A172 (cell line): ENCODE results near the gene MBIP. TPM values are rescaled to one million over a fixed set of nuclear protein-coding genes. Genes with fewer than 3 reads are reported as not detected.

ENCODE experiments used
- DNase-seq: peaks from one replicate; pipeline ENCODE4 v3.0.0-alpha.2; 2015; ENCODE audit warnings: low spot score
- total RNA-seq: library from RNA; depleted of rRNA; stranded (reverse); fragments of >200 nt; shearing (Covaris generic); gene quantifications from 2 replicates; pipeline ENCODE4 v1.2.3, GENCODE V29; 2014; rRNA removed

The MBIP gene
- total RNA-seq, 1 experiment from 2014 or later: 13.4 TPM

GRCh38 chr14:36264595-36264994 is 55.8 kb downstream of the MBIP start:
- no peak for DNase-seq

DNA sequence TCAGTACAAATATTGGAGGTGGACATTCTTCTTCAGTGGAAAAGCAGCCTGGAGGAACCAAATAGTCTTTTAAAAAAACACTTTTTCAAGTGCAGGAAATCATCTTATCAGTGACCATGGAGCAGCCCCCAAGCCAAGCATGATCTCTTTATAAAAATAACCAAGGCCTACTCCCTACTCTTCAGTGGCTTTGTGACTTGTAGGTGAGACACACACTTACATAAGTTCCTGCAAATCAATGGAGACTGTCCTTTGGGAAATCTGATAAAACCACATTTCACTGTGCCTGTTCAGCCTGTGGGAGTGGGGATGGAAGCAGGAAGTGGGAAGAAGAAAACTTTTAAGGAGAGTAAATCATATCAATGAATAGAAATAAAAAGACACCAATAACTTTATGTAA is 56.3 kb downstream of the MBIP start:
- DNase-seq: no peak

GRCh38 chr14:36260970-36261640 is 59.3 kb downstream of the MBIP start:
- DNase-seq: no peak

- no peak for DNase-seq
Measured at GRCh38 chr14:36258241-36258640, 62.2 kb downstream of the MBIP start.

GRCh38 chr14:36256126-36256801 is 64.2 kb downstream of the MBIP start:
- no peak for DNase-seq

- no peak for DNase-seq
Measured at GRCh38 chr14:36254020-36254624, 66.3 kb downstream of the MBIP start.

Other genes starting within 250 kb of the MBIP start
- gene PTCSC3, start 143.9 kb downstream of the MBIP start, total RNA-seq: not detected in 2 replicates
- not detected in 2 replicates for gene NKX2-1, start 199.6 kb upstream of the MBIP start, total RNA-seq